Ramos (cell line): ENCODE measurements around the gene LRRC37A2.
"Not testable (repeated sequence)": the region's sequence is repeated elsewhere in the genome, so short reads cannot be mapped to it uniquely, and the experiment has no call there.

Experiments used
- in situ Hi-C: fragments of 300-500 bp; cut with MboI; formaldehyde crosslinking; loops from one replicate; pipeline ENCODE4 v1.14.3; 2022; ENCODE audit warnings: low sequenced_read_pairs; ENCODE audit not compliant: unreplicated experiment

The LRRC37A2 gene

GRCh38 chr17:46591332-46591731 lies 79.1 kb downstream of the LRRC37A2 start:
- in situ Hi-C loops, result not testable (repeated sequence)

- in situ Hi-C loops, result not testable (repeated sequence)
Measured at GRCh38 chr17:46598344-46598931, 86.2 kb downstream of the LRRC37A2 start.

- in situ Hi-C loops, result not testable (repeated sequence)
Measured at GRCh38 chr17:46600767-46601166, 88.5 kb downstream of the LRRC37A2 start.

GRCh38 chr17:46603125-46603524 lies 90.9 kb downstream of the LRRC37A2 start:
- in situ Hi-C loops, result not testable (repeated sequence)
